OCI-M2 (cell line): ENCODE results near the gene E2F3.
"Not testable (repeated sequence)": the region's sequence is repeated elsewhere in the genome, so short reads cannot be mapped to it uniquely, and the experiment has no call there.

ENCODE experiments used
- DNase-seq: peaks from one replicate; lab custom pipeline; 2025; ENCODE audit not compliant: unreplicated experiment; lab: John Stamatoyannopoulos, UW

The E2F3 gene

GRCh38 chr6:20525208-20525607 is 123.5 kb downstream of the E2F3 start:
- not testable (repeated sequence) for DNase-seq

- DNase-seq = not testable (repeated sequence)
Observed at GRCh38 chr6:20529086-20529448, 127.4 kb downstream of the E2F3 start.

DNA sequence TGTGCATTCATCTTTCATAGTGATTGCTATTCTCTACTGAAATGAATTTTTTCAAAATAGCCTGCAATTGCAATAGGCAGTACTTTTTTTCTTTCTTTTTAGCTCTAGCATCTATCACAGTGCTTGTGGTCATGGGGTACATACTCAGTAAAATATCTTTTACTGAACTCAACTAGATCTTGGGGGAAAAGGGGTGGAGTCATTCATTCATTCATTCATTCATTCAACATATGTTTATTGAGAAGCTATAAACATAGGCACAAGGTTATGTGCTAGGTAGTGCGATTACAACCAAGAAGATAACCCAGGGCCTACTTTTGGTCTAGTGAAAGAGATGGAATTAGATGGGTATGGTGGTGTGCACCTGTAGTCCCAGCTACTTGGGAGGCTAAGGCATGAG is 131.2 kb downstream of the E2F3 start:
- no peak for DNase-seq

DNA sequence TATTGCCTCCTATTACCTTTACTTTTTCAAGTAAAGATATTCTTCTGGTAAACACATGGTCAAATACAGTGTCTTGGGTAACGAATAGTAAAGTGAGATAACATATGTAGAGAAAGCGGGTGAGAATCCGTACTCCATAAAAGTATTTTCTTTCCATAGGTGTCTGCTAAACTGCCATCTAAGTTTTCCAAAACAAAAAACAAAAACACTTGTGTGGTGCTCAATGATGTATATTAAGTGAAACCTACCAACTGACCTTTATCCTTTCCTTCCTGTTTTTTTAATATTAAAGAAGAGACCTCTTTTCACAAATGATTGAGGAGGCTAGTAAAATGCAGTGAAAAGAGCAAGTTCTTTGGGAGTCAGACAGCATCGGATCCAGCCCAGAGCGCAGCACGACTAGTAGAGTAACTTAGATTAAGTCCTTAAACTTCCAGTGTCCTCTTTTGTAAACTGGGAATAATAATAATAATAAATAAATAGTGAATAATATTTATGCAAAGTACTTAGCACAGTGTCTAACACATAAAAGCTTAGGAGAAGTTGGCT is 132.1 kb downstream of the E2F3 start:
- DNase-seq = no peak

DNA sequence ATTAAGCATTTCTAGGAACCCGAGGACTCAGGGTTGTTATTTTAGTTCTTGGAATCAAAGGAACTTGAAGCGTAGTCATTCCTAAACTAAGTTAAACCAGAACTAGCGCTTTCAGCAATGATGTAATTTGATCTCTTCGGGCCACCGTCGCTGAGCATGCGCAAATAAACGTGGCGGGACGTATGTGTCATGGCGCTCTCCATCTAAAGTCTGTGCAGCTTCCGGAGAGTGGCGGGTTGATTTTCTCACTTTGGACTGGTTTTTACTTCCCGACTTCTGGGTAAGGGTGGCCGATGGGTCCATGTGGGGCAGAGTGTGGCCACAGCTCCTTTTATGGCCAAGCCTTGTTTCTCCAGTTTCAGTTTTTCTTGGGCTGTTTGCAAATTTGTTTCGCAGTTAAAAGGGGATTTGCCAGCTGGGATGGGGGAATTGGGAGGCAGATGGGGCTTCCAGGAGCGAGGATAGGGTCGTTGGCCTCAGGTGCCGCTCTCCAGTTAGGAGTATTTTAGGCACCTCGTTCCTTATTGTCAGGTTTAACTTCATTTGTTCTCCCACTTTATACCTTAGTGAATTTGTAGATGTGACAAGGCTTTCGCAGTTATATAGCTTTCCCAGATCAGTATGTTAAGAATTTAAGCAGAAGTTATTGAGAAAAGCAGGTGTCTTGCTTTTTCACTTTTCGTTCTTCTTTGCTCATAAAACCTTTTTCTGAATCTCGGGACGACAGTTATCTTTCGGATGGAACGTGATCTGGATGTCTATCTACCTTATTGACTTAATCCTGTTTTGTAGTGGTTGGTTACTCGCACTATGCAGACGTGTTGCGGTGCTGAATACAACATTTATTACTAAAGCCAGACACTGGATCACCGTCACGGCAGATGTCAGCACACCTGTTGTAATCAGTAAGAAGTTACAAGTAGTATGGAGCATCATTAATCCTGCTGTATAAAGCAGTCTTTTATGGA is 132.9 kb downstream of the E2F3 start, which contains the start of gene CDKAL1:
CDKAL1 (plus strand) TSS at position 163 of the 968 bp plus-strand sequence. CDS start 11,894 bp downstream, outside the sequence.
- DNase-seq = peak; percentile 63

GRCh38 chr6:20538131-20538662 is 136.5 kb downstream of the E2F3 start:
- DNase-seq = no peak

DNA sequence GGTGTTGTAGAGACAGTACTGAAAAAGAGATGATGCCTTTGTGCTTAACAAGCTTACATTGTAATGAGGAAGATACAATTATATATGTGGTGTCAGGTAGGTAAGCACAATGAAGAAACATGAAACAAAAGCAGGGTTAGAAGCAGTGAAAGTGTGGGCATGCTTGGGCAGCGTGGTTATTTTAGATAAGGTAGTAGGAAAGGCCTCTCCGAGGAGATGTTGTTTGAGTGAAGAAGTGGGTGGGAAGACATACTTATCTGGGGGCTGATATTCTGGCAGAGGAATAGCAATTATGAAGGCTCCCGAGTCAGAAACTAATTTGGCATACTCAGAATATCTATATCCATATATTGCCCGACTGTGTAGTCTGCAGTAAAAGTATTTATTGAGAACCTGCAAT is 137.2 kb downstream of the E2F3 start:
- no peak for DNase-seq

- DNase-seq = no peak
Observed at GRCh38 chr6:20539387-20539786, 137.7 kb downstream of the E2F3 start.

- DNase-seq = no peak
Observed at GRCh38 chr6:20540683-20541082, 139.0 kb downstream of the E2F3 start.

- DNase-seq = no peak
Observed at GRCh38 chr6:20541382-20541781, 139.7 kb downstream of the E2F3 start.

DNA sequence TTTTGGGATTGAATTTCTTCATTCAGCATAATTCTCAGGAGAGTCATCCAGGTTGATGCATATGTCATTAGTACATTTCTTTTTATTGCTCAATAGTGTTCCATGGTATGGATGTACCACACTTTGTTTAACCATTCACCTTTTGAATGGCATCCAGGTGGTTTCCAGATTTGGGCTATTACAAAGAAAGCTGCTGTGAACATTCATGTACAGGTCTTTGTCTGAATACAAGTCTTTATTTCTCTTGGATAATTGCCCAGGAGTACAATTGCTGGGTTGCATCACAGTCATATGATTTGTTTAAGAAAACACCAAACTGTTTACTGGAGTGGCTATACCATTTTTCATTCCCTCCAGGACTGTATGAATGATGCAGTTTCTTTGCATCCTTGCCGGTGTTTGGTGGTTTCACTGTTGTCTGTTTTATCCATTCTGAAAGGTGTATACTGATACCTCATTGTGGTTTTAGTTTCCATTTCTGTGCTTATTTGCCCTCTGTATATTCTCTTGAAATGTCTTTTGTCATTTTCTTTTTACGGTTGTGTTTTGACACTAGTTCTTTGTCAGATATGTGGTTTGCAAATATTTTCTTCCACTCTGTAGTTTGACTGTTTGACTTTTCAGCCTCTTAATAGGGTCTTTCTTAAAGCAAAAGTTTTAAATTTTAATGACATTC is 141.4 kb downstream of the E2F3 start:
- DNase-seq = no peak
